CD4-positive, alpha-beta T cell treated with Interleukin-15 for 4 hours (primary cell): ENCODE results near the gene KLF11.

Source experiments
- DNase-seq: peaks from one replicate; pipeline ENCODE4 v3.0.0-alpha.2; 2020; ENCODE audit warnings: low spot score

The KLF11 gene

GRCh38 chr2:10043256-10043905, at the start of gene KLF11:
KLF11 (plus strand) TSS chr2:10043550; CDS start chr2:10043717, 167 bp downstream.
- DNase-seq, result peak; percentile 82

- no peak for DNase-seq
Observed at GRCh38 chr2:9994462-9994861, 48.9 kb upstream of the KLF11 start.

- DNase-seq, result no peak
Observed at GRCh38 chr2:9995059-9995458, 48.3 kb upstream of the KLF11 start.

GRCh38 chr2:9996321-9996720, 47.0 kb upstream of the KLF11 start:
- DNase-seq, result no peak

GRCh38 chr2:9997936-9998335, 45.4 kb upstream of the KLF11 start:
- no peak for DNase-seq

- no peak for DNase-seq
Observed at GRCh38 chr2:9998916-9999654, 44.3 kb upstream of the KLF11 start.

GRCh38 chr2:9999693-10000092, 43.7 kb upstream of the KLF11 start:
- no peak for DNase-seq

GRCh38 chr2:10000541-10000940, 42.8 kb upstream of the KLF11 start:
- DNase-seq, result no peak

GRCh38 chr2:10001586-10001985, 41.8 kb upstream of the KLF11 start:
- DNase-seq, result no peak

GRCh38 chr2:10002109-10002508, 41.2 kb upstream of the KLF11 start:
- DNase-seq, result no peak

- DNase-seq, result no peak
Observed at GRCh38 chr2:10002681-10003080, 40.7 kb upstream of the KLF11 start.

- no peak for DNase-seq
Observed at GRCh38 chr2:10003206-10004125, 39.9 kb upstream of the KLF11 start.

GRCh38 chr2:10004401-10004800, 38.9 kb upstream of the KLF11 start:
- DNase-seq, result no peak

GRCh38 chr2:10004836-10005235, 38.5 kb upstream of the KLF11 start:
- DNase-seq, result no peak

GRCh38 chr2:10005461-10006235, 37.7 kb upstream of the KLF11 start:
- DNase-seq, result no peak

GRCh38 chr2:10006236-10007161, 36.9 kb upstream of the KLF11 start:
- DNase-seq, result no peak

GRCh38 chr2:10007435-10007834, 35.9 kb upstream of the KLF11 start:
- no peak for DNase-seq

GRCh38 chr2:10007921-10008808, 35.2 kb upstream of the KLF11 start:
- DNase-seq, result no peak

- no peak for DNase-seq
Observed at GRCh38 chr2:10008809-10009176, 34.6 kb upstream of the KLF11 start.
